Measurements from ENCODE around the gene ANGPTL3.
"Not testable (repeated sequence)": the region's sequence is repeated elsewhere in the genome, so short reads cannot be mapped to it uniquely, and the experiment has no call there.

The ANGPTL3 gene, protein sequence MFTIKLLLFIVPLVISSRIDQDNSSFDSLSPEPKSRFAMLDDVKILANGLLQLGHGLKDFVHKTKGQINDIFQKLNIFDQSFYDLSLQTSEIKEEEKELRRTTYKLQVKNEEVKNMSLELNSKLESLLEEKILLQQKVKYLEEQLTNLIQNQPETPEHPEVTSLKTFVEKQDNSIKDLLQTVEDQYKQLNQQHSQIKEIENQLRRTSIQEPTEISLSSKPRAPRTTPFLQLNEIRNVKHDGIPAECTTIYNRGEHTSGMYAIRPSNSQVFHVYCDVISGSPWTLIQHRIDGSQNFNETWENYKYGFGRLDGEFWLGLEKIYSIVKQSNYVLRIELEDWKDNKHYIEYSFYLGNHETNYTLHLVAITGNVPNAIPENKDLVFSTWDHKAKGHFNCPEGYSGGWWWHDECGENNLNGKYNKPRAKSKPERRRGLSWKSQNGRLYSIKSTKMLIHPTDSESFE

GRCh38 chr1:62597281-62597680, at the start of gene ANGPTL3:
Gene ANGPTL3 (plus strand): TSS chr1:62597520. CDS start chr1:62597567, 47 bp downstream.
- Histone ChIP-seq H3K9me3 (ENCODE audit: low read length) (no peaks in the 10 kb centered on the region), H3K36me3 (ENCODE audit: insufficient read depth, low read length) (no peaks in the 10 kb centered on the region), H3K9ac (ENCODE audit: low read length) (no peak within 1 kb of the TSS), H3K27ac (ENCODE audit: low read depth, low read length) (no peak within 1 kb of the TSS), H3K27me3 (ENCODE audit: control insufficient read depth in 1 of 2, insufficient read depth in 2 of 2, low read length in 2 of 2) (no peaks in the 10 kb centered on the region), H3K4me1 (ENCODE audit: insufficient read depth, low read length) (no peaks in the 10 kb centered on the region), H3K4me3 (ENCODE audit: low read depth in 1 of 2, low read length in 2 of 2) (no peak within 1 kb of the TSS)

- no peaks in the 10 kb centered on the region for H3K36me3 ChIP-seq (ENCODE audit: insufficient read depth, low read length)
- no peak overlapping the region for H3K4me3 ChIP-seq (ENCODE audit: low read depth in 1 of 2, low read length in 2 of 2)
- no peak overlapping the region for H3K27ac ChIP-seq (ENCODE audit: low read depth, low read length)
- no peaks in the 10 kb centered on the region for H3K9me3 ChIP-seq (ENCODE audit: low read length)
- no peak overlapping the region for H3K9ac ChIP-seq (ENCODE audit: low read length)
- H3K27me3 ChIP-seq (ENCODE audit: control insufficient read depth in 1 of 2, insufficient read depth in 2 of 2, low read length in 2 of 2), result no peaks in the 10 kb centered on the region
- no peaks in the 10 kb centered on the region for H3K4me1 ChIP-seq (ENCODE audit: insufficient read depth, low read length)
Observed at GRCh38 chr1:62561306-62561705, 36.0 kb upstream of the ANGPTL3 start.

- not testable (repeated sequence) for H3K27ac ChIP-seq (ENCODE audit: low read depth, low read length); H3K9me3 ChIP-seq (ENCODE audit: low read length); H3K27me3 ChIP-seq (ENCODE audit: control insufficient read depth in 1 of 2, insufficient read depth in 2 of 2, low read length in 2 of 2)
Observed at GRCh38 chr1:62567182-62567581, 30.1 kb upstream of the ANGPTL3 start.

DNA sequence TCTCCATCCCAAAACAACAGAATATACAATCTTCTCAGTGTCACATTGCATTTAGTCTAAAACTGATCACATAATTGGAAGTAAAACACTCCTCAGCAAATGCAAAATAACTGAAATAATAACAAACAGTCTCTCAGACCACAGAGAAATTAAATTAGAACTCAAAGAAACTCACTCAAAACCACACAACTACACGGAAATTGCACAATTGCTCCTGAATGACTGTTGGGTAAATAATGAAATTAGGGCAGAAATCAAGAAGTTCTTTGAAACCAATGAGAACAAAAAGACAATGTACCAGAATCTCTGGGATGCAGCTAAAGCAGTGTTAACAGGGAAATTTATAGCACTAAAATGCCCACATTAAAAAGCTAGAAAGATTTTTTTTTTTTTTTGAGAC, 29.4 kb upstream of the ANGPTL3 start:
- not testable (repeated sequence) for H3K9me3 ChIP-seq (ENCODE audit: low read length); H3K36me3 ChIP-seq (ENCODE audit: insufficient read depth, low read length); H3K27ac ChIP-seq (ENCODE audit: low read depth, low read length); H3K4me1 ChIP-seq (ENCODE audit: insufficient read depth, low read length); H3K9ac ChIP-seq (ENCODE audit: low read length); H3K27me3 ChIP-seq (ENCODE audit: control insufficient read depth in 1 of 2, insufficient read depth in 2 of 2, low read length in 2 of 2); H3K4me3 ChIP-seq (ENCODE audit: low read depth in 1 of 2, low read length in 2 of 2)

More at GRCh38 chr1:62567182-62567581, 30.1 kb upstream of the ANGPTL3 start:
- H3K36me3 ChIP-seq (ENCODE audit: insufficient read depth, low read length); H3K9ac ChIP-seq (ENCODE audit: low read length); H3K4me3 ChIP-seq (ENCODE audit: low read depth in 1 of 2, low read length in 2 of 2); H3K4me1 ChIP-seq (ENCODE audit: insufficient read depth, low read length): not testable (repeated sequence)

- H3K9ac ChIP-seq (ENCODE audit: low read length); H3K9me3 ChIP-seq (ENCODE audit: low read length); H3K4me1 ChIP-seq (ENCODE audit: insufficient read depth, low read length); H3K4me3 ChIP-seq (ENCODE audit: low read depth in 1 of 2, low read length in 2 of 2); H3K36me3 ChIP-seq (ENCODE audit: insufficient read depth, low read length); H3K27ac ChIP-seq (ENCODE audit: low read depth, low read length); H3K27me3 ChIP-seq (ENCODE audit: control insufficient read depth in 1 of 2, insufficient read depth in 2 of 2, low read length in 2 of 2): not testable (repeated sequence)
Observed at GRCh38 chr1:62571517-62571916, 25.8 kb upstream of the ANGPTL3 start.

DNA sequence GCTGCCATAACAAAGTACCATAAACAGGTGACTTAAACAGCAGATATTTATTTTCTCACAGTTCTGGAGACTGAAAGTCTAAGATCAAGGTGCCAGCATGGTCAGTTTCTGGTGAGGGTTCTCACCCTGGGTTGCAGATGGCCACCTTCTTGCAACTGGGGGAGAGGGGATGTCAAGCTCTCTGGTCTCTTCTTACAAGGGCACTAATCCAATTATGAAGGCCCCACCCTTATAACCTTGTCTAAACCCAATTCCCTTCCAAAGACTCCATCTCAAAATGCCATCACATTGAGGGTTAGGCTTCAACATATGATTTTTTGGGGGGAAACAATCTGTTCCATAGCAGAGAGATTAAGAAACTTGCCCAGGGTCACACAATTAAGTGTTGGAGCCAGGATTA, 24.8 kb upstream of the ANGPTL3 start:
- no peak overlapping the region for H3K4me3 ChIP-seq (ENCODE audit: low read depth in 1 of 2, low read length in 2 of 2)
- no peaks in the 10 kb centered on the region for H3K9me3 ChIP-seq (ENCODE audit: low read length)
- H3K9ac ChIP-seq (ENCODE audit: low read length), result no peak overlapping the region
- no peak overlapping the region for H3K27ac ChIP-seq (ENCODE audit: low read depth, low read length)
- no peaks in the 10 kb centered on the region for H3K4me1 ChIP-seq (ENCODE audit: insufficient read depth, low read length)
- H3K36me3 ChIP-seq (ENCODE audit: insufficient read depth, low read length), result peaks cover 7% of the 10 kb centered on the region
- no peaks in the 10 kb centered on the region for H3K27me3 ChIP-seq (ENCODE audit: control insufficient read depth in 1 of 2, insufficient read depth in 2 of 2, low read length in 2 of 2)

GRCh38 chr1:62573675-62574074, 23.6 kb upstream of the ANGPTL3 start:
- peaks cover 7% of the 10 kb centered on the region for H3K36me3 ChIP-seq (ENCODE audit: insufficient read depth, low read length)

GRCh38 chr1:62585469-62586155, 11.7 kb upstream of the ANGPTL3 start:
- Histone ChIP-seq H3K27ac (ENCODE audit: low read depth, low read length) (no peak overlapping the region), H3K4me1 (ENCODE audit: insufficient read depth, low read length) (no peaks in the 10 kb centered on the region), H3K9ac (ENCODE audit: low read length) (no peak overlapping the region), H3K27me3 (ENCODE audit: control insufficient read depth in 1 of 2, insufficient read depth in 2 of 2, low read length in 2 of 2) (no peaks in the 10 kb centered on the region), H3K4me3 (ENCODE audit: low read depth in 1 of 2, low read length in 2 of 2) (no peak overlapping the region), H3K9me3 (ENCODE audit: low read length) (no peaks in the 10 kb centered on the region), H3K36me3 (ENCODE audit: insufficient read depth, low read length) (no peaks in the 10 kb centered on the region)

More at GRCh38 chr1:62573675-62574074, 23.6 kb upstream of the ANGPTL3 start:
- no peaks in the 10 kb centered on the region for H3K9me3 ChIP-seq (ENCODE audit: low read length)
- H3K27me3 ChIP-seq (ENCODE audit: control insufficient read depth in 1 of 2, insufficient read depth in 2 of 2, low read length in 2 of 2), result no peaks in the 10 kb centered on the region
- no peak overlapping the region for H3K4me3 ChIP-seq (ENCODE audit: low read depth in 1 of 2, low read length in 2 of 2)
- no peak overlapping the region for H3K27ac ChIP-seq (ENCODE audit: low read depth, low read length)
- no peak overlapping the region for H3K9ac ChIP-seq (ENCODE audit: low read length)
- no peaks in the 10 kb centered on the region for H3K4me1 ChIP-seq (ENCODE audit: insufficient read depth, low read length)

DNA sequence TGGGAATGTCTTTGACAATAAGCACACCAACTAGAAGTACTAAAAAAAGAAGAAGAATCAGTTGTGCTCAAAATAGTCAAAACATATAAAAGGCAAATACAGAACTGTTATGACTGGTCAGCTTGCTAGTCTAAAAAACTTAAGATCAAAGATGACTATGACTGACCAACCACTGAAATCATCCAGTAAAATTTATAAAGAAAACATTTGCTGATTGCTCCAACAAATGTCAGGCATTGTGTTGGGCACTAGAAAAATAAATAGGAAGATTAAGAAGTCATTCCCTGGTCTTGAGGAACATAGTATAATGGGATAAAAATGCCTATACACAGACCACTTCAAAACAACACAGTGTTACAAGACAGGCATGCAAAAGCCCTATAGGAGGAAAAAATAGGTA, 9.3 kb upstream of the ANGPTL3 start:
- Histone ChIP-seq H3K4me1 (ENCODE audit: insufficient read depth, low read length) (no peaks in the 10 kb centered on the region), H3K9ac (ENCODE audit: low read length) (no peak overlapping the region), H3K27ac (ENCODE audit: low read depth, low read length) (no peak overlapping the region), H3K27me3 (ENCODE audit: control insufficient read depth in 1 of 2, insufficient read depth in 2 of 2, low read length in 2 of 2) (no peaks in the 10 kb centered on the region), H3K36me3 (ENCODE audit: insufficient read depth, low read length) (no peaks in the 10 kb centered on the region), H3K9me3 (ENCODE audit: low read length) (no peaks in the 10 kb centered on the region), H3K4me3 (ENCODE audit: low read depth in 1 of 2, low read length in 2 of 2) (no peak overlapping the region)

- H3K9ac ChIP-seq (ENCODE audit: low read length), result no peak overlapping the region
Observed at GRCh38 chr1:62589321-62589720, 8.0 kb upstream of the ANGPTL3 start.

DNA sequence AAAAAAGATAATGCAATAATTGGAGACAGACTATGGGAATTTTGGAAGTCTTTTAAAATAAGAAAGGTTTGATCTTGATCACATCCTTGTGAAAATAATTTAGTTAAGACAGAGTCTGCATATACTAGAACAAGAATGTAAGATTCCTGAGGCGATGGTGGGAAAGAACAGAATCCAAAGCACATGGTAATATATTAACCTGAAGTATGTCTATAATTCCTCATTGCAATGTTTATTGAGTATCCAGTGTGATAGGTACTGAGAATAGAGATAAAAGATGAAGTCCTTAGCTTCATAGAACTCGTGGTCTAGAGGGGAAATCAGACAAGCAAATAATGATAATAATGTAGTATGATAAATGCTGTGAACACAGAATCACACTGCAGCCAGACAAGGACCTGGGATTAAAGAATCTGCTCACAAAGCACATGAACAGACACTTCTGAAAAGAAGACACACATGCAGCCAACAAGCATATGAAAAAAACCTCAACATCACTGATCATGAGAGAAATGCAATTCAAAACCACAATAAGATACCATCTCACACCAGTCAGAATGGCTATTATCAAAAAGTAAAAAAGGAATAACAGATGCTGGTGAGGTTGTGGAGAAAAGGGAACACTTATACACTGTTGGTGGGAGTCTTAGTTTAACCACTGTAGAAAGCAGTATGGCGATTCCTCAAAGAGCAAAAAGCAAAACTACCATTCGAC, 6.9 kb upstream of the ANGPTL3 start:
- no peaks in the 10 kb centered on the region for H3K27me3 ChIP-seq (ENCODE audit: control insufficient read depth in 1 of 2, insufficient read depth in 2 of 2, low read length in 2 of 2)
- no peaks in the 10 kb centered on the region for H3K9me3 ChIP-seq (ENCODE audit: low read length)
- no peak overlapping the region for H3K27ac ChIP-seq (ENCODE audit: low read depth, low read length)
- H3K36me3 ChIP-seq (ENCODE audit: insufficient read depth, low read length), result no peaks in the 10 kb centered on the region
- H3K4me1 ChIP-seq (ENCODE audit: insufficient read depth, low read length), result no peaks in the 10 kb centered on the region
- no peak overlapping the region for H3K4me3 ChIP-seq (ENCODE audit: low read depth in 1 of 2, low read length in 2 of 2)
- H3K9ac ChIP-seq (ENCODE audit: low read length), result no peak overlapping the region

More at GRCh38 chr1:62589321-62589720, 8.0 kb upstream of the ANGPTL3 start:
- no peaks in the 10 kb centered on the region for H3K9me3 ChIP-seq (ENCODE audit: low read length)
- H3K27ac ChIP-seq (ENCODE audit: low read depth, low read length), result no peak overlapping the region
- no peaks in the 10 kb centered on the region for H3K36me3 ChIP-seq (ENCODE audit: insufficient read depth, low read length)
- no peaks in the 10 kb centered on the region for H3K27me3 ChIP-seq (ENCODE audit: control insufficient read depth in 1 of 2, insufficient read depth in 2 of 2, low read length in 2 of 2)
- H3K4me1 ChIP-seq (ENCODE audit: insufficient read depth, low read length), result no peaks in the 10 kb centered on the region
- no peak overlapping the region for H3K4me3 ChIP-seq (ENCODE audit: low read depth in 1 of 2, low read length in 2 of 2)
